ENCODE measurements around the gene RNF135. TPM values are rescaled to one million over a fixed set of nuclear protein-coding genes. Genes with fewer than 3 reads are reported as not detected.
"Not testable (repeated sequence)": the region's sequence is repeated elsewhere in the genome, so short reads cannot be mapped to it uniquely, and the experiment has no call there.

RNF135 gene
- polyA plus RNA-seq, 1 donor (not counting 4 experiments of a cell fraction or from before 2014, with no cell fraction given): 13.6 TPM

DNA sequence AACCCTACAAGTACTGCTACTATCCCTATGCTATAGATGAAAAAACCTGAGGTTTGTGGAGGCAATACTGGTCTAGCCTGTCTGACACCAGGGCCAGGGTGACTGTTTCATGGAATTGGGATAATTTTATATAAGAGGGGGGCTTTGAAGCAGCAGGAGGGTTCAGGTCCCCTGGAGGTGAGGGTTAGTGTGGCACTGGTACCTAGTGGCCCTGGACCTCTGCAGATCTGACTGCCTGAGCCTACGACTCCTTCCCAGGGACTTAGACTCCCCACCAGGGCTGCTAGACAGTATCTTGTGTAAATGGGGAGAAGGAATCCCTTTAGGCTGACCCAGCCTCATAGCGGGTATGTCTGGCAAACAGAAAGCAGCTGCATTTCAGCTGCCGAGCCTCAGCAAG is 42.3 kb upstream of the RNF135 start:
- Histone ChIP-seq H3K4me3 (ENCODE audit: control insufficient read depth in 2 of 3, extremely low read depth in 1 of 3, insufficient read depth in 2 of 3, low read depth in 1 of 3, low read length in 3 of 3) (no peak overlapping the region), H3K27me3 (ENCODE audit: control insufficient read depth, extremely low read depth, insufficient read depth, low read length) (peaks cover 4% of the 10 kb centered on the region), H3K4me1 (ENCODE audit: control insufficient read depth, extremely low read depth, insufficient read depth, low read length) (no peaks in the 10 kb centered on the region), H3K4me2 (ENCODE audit: control insufficient read depth, extremely low read depth, insufficient read depth, low read depth, low read length) (no peak overlapping the region), H3K9ac (ENCODE audit: control insufficient read depth, extremely low read depth, insufficient read depth, low read length) (no peak overlapping the region), H3K9me1 (ENCODE audit: control insufficient read depth, extremely low read depth, insufficient read depth, low read length) (no peaks in the 10 kb centered on the region), H3K27ac (ENCODE audit: control insufficient read depth, insufficient read depth, low read length) (no peak overlapping the region), H2AFZ (ENCODE audit: control insufficient read depth, low read length) (no peak overlapping the region), H3K36me3 (ENCODE audit: control insufficient read depth in 2 of 2, extremely low read depth in 1 of 2, insufficient read depth in 2 of 2, low read length in 2 of 2) (no peaks in the 10 kb centered on the region), H3K79me2 (ENCODE audit: control insufficient read depth, insufficient read depth, low read length) (no peaks in the 10 kb centered on the region), H4K20me1 (ENCODE audit: control insufficient read depth, extremely low read depth, insufficient read depth, low read length) (no peaks in the 10 kb centered on the region), H3K9me3 (ENCODE audit: control insufficient read depth, low read depth, low read length) (no peaks in the 10 kb centered on the region)
- no peak for FAIRE-seq
- no peak for TF ChIP-seq EZH2 (IDR thresholded peaks at IDR 0.05; ENCODE audit: low read length)
- TF ChIP-seq, protein P1, sequence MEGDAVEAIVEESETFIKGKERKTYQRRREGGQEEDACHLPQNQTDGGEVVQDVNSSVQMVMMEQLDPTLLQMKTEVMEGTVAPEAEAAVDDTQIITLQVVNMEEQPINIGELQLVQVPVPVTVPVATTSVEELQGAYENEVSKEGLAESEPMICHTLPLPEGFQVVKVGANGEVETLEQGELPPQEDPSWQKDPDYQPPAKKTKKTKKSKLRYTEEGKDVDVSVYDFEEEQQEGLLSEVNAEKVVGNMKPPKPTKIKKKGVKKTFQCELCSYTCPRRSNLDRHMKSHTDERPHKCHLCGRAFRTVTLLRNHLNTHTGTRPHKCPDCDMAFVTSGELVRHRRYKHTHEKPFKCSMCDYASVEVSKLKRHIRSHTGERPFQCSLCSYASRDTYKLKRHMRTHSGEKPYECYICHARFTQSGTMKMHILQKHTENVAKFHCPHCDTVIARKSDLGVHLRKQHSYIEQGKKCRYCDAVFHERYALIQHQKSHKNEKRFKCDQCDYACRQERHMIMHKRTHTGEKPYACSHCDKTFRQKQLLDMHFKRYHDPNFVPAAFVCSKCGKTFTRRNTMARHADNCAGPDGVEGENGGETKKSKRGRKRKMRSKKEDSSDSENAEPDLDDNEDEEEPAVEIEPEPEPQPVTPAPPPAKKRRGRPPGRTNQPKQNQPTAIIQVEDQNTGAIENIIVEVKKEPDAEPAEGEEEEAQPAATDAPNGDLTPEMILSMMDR (optimal IDR thresholded peaks at IDR 0.05 in 1 of 3, IDR thresholded peaks at IDR 0.05 in 1 of 3, conservative IDR thresholded peaks at IDR 0.05 in 1 of 3; ENCODE audit: extremely low read depth in 1 of 3, insufficient read depth in 2 of 3, low read length in 3 of 3): no peak
- dilution Hi-C loops (cut with MboI; ENCODE audit: extremely low pct_ligation_motif_present, low sequenced_read_pairs): no loop called here
- DNase-seq (ENCODE audit: low read depth, low spot score): no peak

GRCh38 chr17:30929081-30929633 is 41.7 kb upstream of the RNF135 start:
- H3K27ac ChIP-seq (ENCODE audit: control insufficient read depth, insufficient read depth, low read length): no peak overlapping the region
- DNase-seq (ENCODE audit: low read depth, low spot score) (no peak), FAIRE-seq (no peak)
- H2AFZ ChIP-seq (ENCODE audit: control insufficient read depth, low read length): no peak overlapping the region
- H3K36me3 ChIP-seq (ENCODE audit: control insufficient read depth in 2 of 2, extremely low read depth in 1 of 2, insufficient read depth in 2 of 2, low read length in 2 of 2): no peaks in the 10 kb centered on the region
- no peaks in the 10 kb centered on the region for H3K9me3 ChIP-seq (ENCODE audit: control insufficient read depth, low read depth, low read length)
- H3K9me1 ChIP-seq (ENCODE audit: control insufficient read depth, extremely low read depth, insufficient read depth, low read length): no peaks in the 10 kb centered on the region
- no peaks in the 10 kb centered on the region for H3K4me1 ChIP-seq (ENCODE audit: control insufficient read depth, extremely low read depth, insufficient read depth, low read length)
- no peak overlapping the region for H3K4me3 ChIP-seq (ENCODE audit: control insufficient read depth in 2 of 3, extremely low read depth in 1 of 3, insufficient read depth in 2 of 3, low read depth in 1 of 3, low read length in 3 of 3)
- H3K9ac ChIP-seq (ENCODE audit: control insufficient read depth, extremely low read depth, insufficient read depth, low read length): no peak overlapping the region
- dilution Hi-C loops (cut with MboI; ENCODE audit: extremely low pct_ligation_motif_present, low sequenced_read_pairs): no loop called here
- H4K20me1 ChIP-seq (ENCODE audit: control insufficient read depth, extremely low read depth, insufficient read depth, low read length): no peaks in the 10 kb centered on the region
- no peaks in the 10 kb centered on the region for H3K79me2 ChIP-seq (ENCODE audit: control insufficient read depth, insufficient read depth, low read length)
- H3K4me2 ChIP-seq (ENCODE audit: control insufficient read depth, extremely low read depth, insufficient read depth, low read depth, low read length): no peak overlapping the region
- no peaks in the 10 kb centered on the region for H3K27me3 ChIP-seq (ENCODE audit: control insufficient read depth, extremely low read depth, insufficient read depth, low read length)
- no peak for TF ChIP-seq EZH2 (IDR thresholded peaks at IDR 0.05; ENCODE audit: low read length)
- TF ChIP-seq, protein P1 (optimal IDR thresholded peaks at IDR 0.05 in 1 of 3, IDR thresholded peaks at IDR 0.05 in 1 of 3, conservative IDR thresholded peaks at IDR 0.05 in 1 of 3; ENCODE audit: extremely low read depth in 1 of 3, insufficient read depth in 2 of 3, low read length in 3 of 3): no peak

DNA sequence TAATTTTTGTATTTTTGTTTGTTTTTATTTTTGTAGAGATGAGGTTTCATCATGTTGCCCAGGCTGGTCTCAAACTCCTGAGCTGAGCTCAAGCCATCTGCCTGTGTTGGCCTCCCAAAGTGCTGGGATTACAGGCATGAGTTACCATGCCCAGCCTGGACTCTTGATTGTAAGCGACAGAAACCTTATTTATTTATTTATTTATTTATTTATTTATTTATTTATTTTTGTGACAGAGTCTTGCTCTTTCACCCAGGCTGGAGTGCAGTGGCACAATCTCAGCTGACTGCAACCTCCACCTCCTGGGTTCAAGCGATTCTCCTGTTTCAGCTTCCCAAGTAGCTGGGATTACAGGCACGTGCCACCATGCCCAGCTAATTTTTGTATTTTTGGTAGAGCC is 41.0 kb upstream of the RNF135 start:
- H3K9me3 ChIP-seq (ENCODE audit: control insufficient read depth, low read depth, low read length); H3K79me2 ChIP-seq (ENCODE audit: control insufficient read depth, insufficient read depth, low read length); H3K9ac ChIP-seq (ENCODE audit: control insufficient read depth, extremely low read depth, insufficient read depth, low read length); dilution Hi-C loops (cut with MboI; ENCODE audit: extremely low pct_ligation_motif_present, low sequenced_read_pairs); H3K9me1 ChIP-seq (ENCODE audit: control insufficient read depth, extremely low read depth, insufficient read depth, low read length); H3K27ac ChIP-seq (ENCODE audit: control insufficient read depth, insufficient read depth, low read length); FAIRE-seq; H3K36me3 ChIP-seq (ENCODE audit: control insufficient read depth in 2 of 2, extremely low read depth in 1 of 2, insufficient read depth in 2 of 2, low read length in 2 of 2); H3K4me3 ChIP-seq (ENCODE audit: control insufficient read depth in 2 of 3, extremely low read depth in 1 of 3, insufficient read depth in 2 of 3, low read depth in 1 of 3, low read length in 3 of 3); H4K20me1 ChIP-seq (ENCODE audit: control insufficient read depth, extremely low read depth, insufficient read depth, low read length); H2AFZ ChIP-seq (ENCODE audit: control insufficient read depth, low read length); H3K4me1 ChIP-seq (ENCODE audit: control insufficient read depth, extremely low read depth, insufficient read depth, low read length); DNase-seq (ENCODE audit: low read depth, low spot score); H3K4me2 ChIP-seq (ENCODE audit: control insufficient read depth, extremely low read depth, insufficient read depth, low read depth, low read length); H3K27me3 ChIP-seq (ENCODE audit: control insufficient read depth, extremely low read depth, insufficient read depth, low read length): not testable (repeated sequence)
